GM12878 (cell line): ENCODE results near the gene SSC4D. TPM values are rescaled to one million over a fixed set of nuclear protein-coding genes. Genes with fewer than 3 reads are reported as not detected.
A peak's percentile ranks its signal among the peaks of the same experiment; 100 is the strongest.

Source experiments
- CBX3 ChIP-seq: fragments of 200-600 bp; sonication (generic); IDR thresholded peaks from 2 replicates; pipeline ENCODE4 v1.6.1; 2016; ENCODE audit warnings: low read depth, borderline replicate concordance
- CREM ChIP-seq: IDR thresholded peaks from 2 replicates; pipeline ENCODE4 v1.6.1; 2014; ENCODE audit warnings: antibody characterized with exemption, low read depth
- CTCF ChIP-seq, 3 experiments: IDR thresholded peaks in 2 of 3; conservative IDR thresholded peaks in 1 of 3; 2 replicates each; pipeline ENCODE4 v1.5.1; 2011; ENCODE audit warnings: low read depth in 3 of 3, low read length in 3 of 3, mild to moderate bottlenecking in 3 of 3, control low read depth in 2 of 3, moderate library complexity in 2 of 3, inconsistent platforms in 1 of 3, mixed read lengths in 1 of 3; ENCODE audit not compliant: control insufficient read depth in 2 of 3, insufficient read depth in 1 of 3; ENCODE audit errors: extremely low read depth in 1 of 3
- EZH2 ChIP-seq: IDR thresholded peaks from 2 replicates; pipeline ENCODE4 v1.6.1; 2012; ENCODE audit warnings: low read depth, mild to moderate bottlenecking, control low read depth, inconsistent platforms, low read length, borderline replicate concordance; ENCODE audit not compliant: control insufficient read depth
- HDAC2 ChIP-seq: fragments of 200-600 bp; sonication (generic); IDR thresholded peaks from 2 replicates; pipeline ENCODE4 v1.6.1; 2017
- HDAC6 ChIP-seq: fragments of 200-600 bp; sonication (generic); IDR thresholded peaks from one replicate; pipeline ENCODE4 v1.8.0; 2017; ENCODE audit warnings: antibody characterized with exemption; ENCODE audit not compliant: unreplicated experiment
- IKZF1 ChIP-seq: fragments of 450-650 bp; conservative IDR thresholded peaks from 2 replicates; pipeline ENCODE4 v1.6.1; 2017; ENCODE audit warnings: antibody characterized with exemption, mild to moderate bottlenecking
- IKZF2 ChIP-seq, 2 experiments: fragments of 450-650 bp; IDR thresholded peaks; 2 replicates each; pipeline ENCODE4 v1.6.1; 2017; ENCODE audit warnings: mild to moderate bottlenecking in 2 of 2, moderate library complexity in 2 of 2
- KLF5 ChIP-seq: fragments of 450-650 bp; IDR thresholded peaks from 2 replicates; pipeline ENCODE4 v1.6.1; 2014; ENCODE audit warnings: mild to moderate bottlenecking; ENCODE audit not compliant: partially characterized antibody
- MXI1 ChIP-seq: fragments of 150-350 bp; IDR thresholded peaks from 2 replicates; pipeline ENCODE4 v1.6.1; 2011; ENCODE audit warnings: low read depth, mild to moderate bottlenecking, inconsistent platforms, low read length, improper control_type of control experiment
- MYC ChIP-seq: IDR thresholded peaks from 2 replicates; pipeline ENCODE4 v1.6.1; 2011; ENCODE audit warnings: mild to moderate bottlenecking, low read length, moderate library complexity, inconsistent platforms; ENCODE audit not compliant: insufficient read depth, insufficient replicate concordance, insufficient read length, severe bottlenecking
- NFYB ChIP-seq: IDR thresholded peaks from 2 replicates; pipeline ENCODE4 v1.6.1; 2011; ENCODE audit warnings: low read depth, mild to moderate bottlenecking, low read length, improper control_type of control experiment, moderate library complexity; ENCODE audit not compliant: insufficient read depth
- RELB ChIP-seq: fragments of 450-650 bp; IDR thresholded peaks from 2 replicates; pipeline ENCODE4 v1.6.1; 2017; ENCODE audit warnings: low read depth, mild to moderate bottlenecking, moderate library complexity
- SUPT20H ChIP-seq: IDR thresholded peaks from 2 replicates; pipeline ENCODE4 v1.6.1; 2011; ENCODE audit warnings: low read depth, mild to moderate bottlenecking, low read length, moderate library complexity, borderline replicate concordance; ENCODE audit not compliant: control insufficient read depth
- TBL1XR1 ChIP-seq: IDR thresholded peaks from 2 replicates; pipeline ENCODE4 v1.6.1; 2012; ENCODE audit warnings: low read depth, low read length, improper control_type of control experiment
- WRNIP1 ChIP-seq: IDR thresholded peaks from 2 replicates; pipeline ENCODE4 v1.6.1; 2011; ENCODE audit warnings: low read depth, low read length, improper control_type of control experiment, borderline replicate concordance
- YY1 ChIP-seq: IDR thresholded peaks from 2 replicates; pipeline ENCODE4 v1.6.1; 2011; ENCODE audit warnings: low read depth, mild to moderate bottlenecking, low read length
- ZNF217 ChIP-seq: fragments of 450-650 bp; IDR thresholded peaks from 2 replicates; pipeline ENCODE4 v1.6.1; 2017; ENCODE audit warnings: antibody characterized with exemption, mild to moderate bottlenecking
- ZNF622 ChIP-seq: fragments of 450-650 bp; IDR thresholded peaks from 2 replicates; pipeline ENCODE4 v1.6.1; 2017; ENCODE audit warnings: mild to moderate bottlenecking, inconsistent platforms
- polyA plus RNA-seq, 11 experiments: library from polyadenylated mRNA; depleted of rRNA in 4 of 11; unstranded in 6 of 11; stranded (reverse) in 5 of 11; fragments of >200 nt; fragmentation: Nextera tagmentation in 4 of 11; fragmentation: Illumina TruSeq in 1 of 11; extraction: Ambion mirVana in 4 of 11; extraction: Trizol in 1 of 11; gene quantifications; 1 replicate in 1 of 11; 2 replicates in 10 of 11; pipeline versions ENCODE4 v1.2.1 to v1.2.3, GENCODE V29; 2011 to 2016; ENCODE audit warnings: inconsistent platforms in 2 of 11, missing spikeins in 2 of 11, low read depth in 1 of 11
- total RNA-seq, 4 experiments: library from RNA; depleted of rRNA in 3 of 4; stranded (reverse); fragments of >200 nt in 3 of 4; fragmentation: Illumina TruSeq in 1 of 4; extraction: Trizol in 1 of 4; gene quantifications; 2 replicates each; pipeline versions ENCODE4 v1.2.1 to v1.2.3, GENCODE V29; 2013 to 2021
- TF ChIP-seq, protein P1 (sequence below): fragments of 450-650 bp; IDR thresholded peaks from 2 replicates; pipeline ENCODE4 v1.6.1; 2018; ENCODE audit warnings: borderline replicate concordance, mild to moderate bottlenecking; ENCODE audit not compliant: partially characterized antibody
- TF ChIP-seq, protein P2 (sequence below): fragments of 450-650 bp; IDR thresholded peaks from 2 replicates; pipeline ENCODE4 v1.6.1; 2017; ENCODE audit warnings: borderline replicate concordance

The SSC4D gene
- total and polyA plus RNA-seq, 10 of the 15 experiments (the other 5 are each of a cell fraction or from before 2014, with no cell fraction given), result 0.08 to 0.79 (median 0.25) TPM; not detected in 1

- TF ChIP-seq MXI1 (peak; percentile 84), IKZF2 (IDR thresholded peaks at IDR 0.05) (no peak), CTCF (IDR thresholded peaks at IDR 0.05 in 2 of 3, conservative IDR thresholded peaks at IDR 0.05 in 1 of 3; ENCODE audit: control insufficient read depth in 2 of 3, extremely low read depth in 1 of 3, insufficient read depth in 1 of 3, low read depth in 3 of 3, low read length in 3 of 3) (no peak), ZNF217 (no peak), TBL1XR1 (no peak), YY1 (no peak), IKZF1 (peak; percentile 96), ZNF622 (no peak), NFYB (no peak), HDAC2 (no peak), RELB (no peak), KLF5 (no peak), HDAC6 (no peak), CREM (no peak), SUPT20H (no peak), CBX3 (no peak), MYC (no peak), WRNIP1 (no peak), EZH2 (no peak)
- TF ChIP-seq, protein P1, sequence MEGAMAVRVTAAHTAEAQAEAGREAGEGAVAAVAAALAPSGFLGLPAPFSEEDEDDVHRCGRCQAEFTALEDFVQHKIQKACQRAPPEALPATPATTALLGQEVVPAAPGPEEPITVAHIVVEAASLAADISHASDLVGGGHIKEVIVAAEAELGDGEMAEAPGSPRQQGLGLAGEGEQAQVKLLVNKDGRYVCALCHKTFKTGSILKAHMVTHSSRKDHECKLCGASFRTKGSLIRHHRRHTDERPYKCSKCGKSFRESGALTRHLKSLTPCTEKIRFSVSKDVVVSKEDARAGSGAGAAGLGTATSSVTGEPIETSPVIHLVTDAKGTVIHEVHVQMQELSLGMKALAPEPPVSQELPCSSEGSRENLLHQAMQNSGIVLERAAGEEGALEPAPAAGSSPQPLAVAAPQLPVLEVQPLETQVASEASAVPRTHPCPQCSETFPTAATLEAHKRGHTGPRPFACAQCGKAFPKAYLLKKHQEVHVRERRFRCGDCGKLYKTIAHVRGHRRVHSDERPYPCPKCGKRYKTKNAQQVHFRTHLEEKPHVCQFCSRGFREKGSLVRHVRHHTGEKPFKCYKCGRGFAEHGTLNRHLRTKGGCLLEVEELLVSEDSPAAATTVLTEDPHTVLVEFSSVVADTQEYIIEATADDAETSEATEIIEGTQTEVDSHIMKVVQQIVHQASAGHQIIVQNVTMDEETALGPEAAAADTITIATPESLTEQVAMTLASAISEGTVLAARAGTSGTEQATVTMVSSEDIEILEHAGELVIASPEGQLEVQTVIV, result no peak
- TF ChIP-seq, protein P2, sequence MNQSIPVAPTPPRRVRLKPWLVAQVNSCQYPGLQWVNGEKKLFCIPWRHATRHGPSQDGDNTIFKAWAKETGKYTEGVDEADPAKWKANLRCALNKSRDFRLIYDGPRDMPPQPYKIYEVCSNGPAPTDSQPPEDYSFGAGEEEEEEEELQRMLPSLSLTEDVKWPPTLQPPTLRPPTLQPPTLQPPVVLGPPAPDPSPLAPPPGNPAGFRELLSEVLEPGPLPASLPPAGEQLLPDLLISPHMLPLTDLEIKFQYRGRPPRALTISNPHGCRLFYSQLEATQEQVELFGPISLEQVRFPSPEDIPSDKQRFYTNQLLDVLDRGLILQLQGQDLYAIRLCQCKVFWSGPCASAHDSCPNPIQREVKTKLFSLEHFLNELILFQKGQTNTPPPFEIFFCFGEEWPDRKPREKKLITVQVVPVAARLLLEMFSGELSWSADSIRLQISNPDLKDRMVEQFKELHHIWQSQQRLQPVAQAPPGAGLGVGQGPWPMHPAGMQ, result no peak
Observed at GRCh38 chr7:76393116-76394031, 16.1 kb downstream of the SSC4D start (continued).
